ENCODE results near the gene AKAP8L. TPM values are rescaled to one million over a fixed set of nuclear protein-coding genes. Genes with fewer than 3 reads are reported as not detected.

The AKAP8L gene
- total RNA-seq, 1 donor from 2014 or later = 53.5 TPM

- peak; percentile 66 for DNase-seq (ENCODE audit: low read depth, low spot score)
Observed at GRCh38 chr19:15432629-15433518, 14.1 kb upstream of the AKAP8L start.

- no peak for DNase-seq (ENCODE audit: low read depth, low spot score)
Observed at GRCh38 chr19:15432018-15432494, 13.3 kb upstream of the AKAP8L start.

- DNase-seq (ENCODE audit: low read depth, low spot score) = no peak
Observed at GRCh38 chr19:15431396-15432017, 12.7 kb upstream of the AKAP8L start.

- no peak for DNase-seq (ENCODE audit: low read depth, low spot score)
Observed at GRCh38 chr19:15430526-15431120, 11.8 kb upstream of the AKAP8L start.

GRCh38 chr19:15429825-15430467 is 11.2 kb upstream of the AKAP8L start:
- no peak for DNase-seq (ENCODE audit: low read depth, low spot score)

GRCh38 chr19:15428956-15429824 is 10.4 kb upstream of the AKAP8L start:
- no peak for DNase-seq (ENCODE audit: low read depth, low spot score)

GRCh38 chr19:15427991-15428471 is 9.2 kb upstream of the AKAP8L start:
- DNase-seq (ENCODE audit: low read depth, low spot score) = no peak

- DNase-seq (ENCODE audit: low read depth, low spot score) = no peak
Observed at GRCh38 chr19:15427350-15427700, 8.5 kb upstream of the AKAP8L start.

GRCh38 chr19:15426485-15427349 is 7.9 kb upstream of the AKAP8L start:
- no peak for DNase-seq (ENCODE audit: low read depth, low spot score)

GRCh38 chr19:15425321-15425950 is 6.6 kb upstream of the AKAP8L start:
- no peak for DNase-seq (ENCODE audit: low read depth, low spot score)

GRCh38 chr19:15424692-15425272 is 6.0 kb upstream of the AKAP8L start:
- DNase-seq (ENCODE audit: low read depth, low spot score) = no peak

GRCh38 chr19:15424121-15424520 is 5.3 kb upstream of the AKAP8L start:
- no peak for DNase-seq (ENCODE audit: low read depth, low spot score)

GRCh38 chr19:15423130-15423529 is 4.3 kb upstream of the AKAP8L start:
- DNase-seq (ENCODE audit: low read depth, low spot score) = no peak

- DNase-seq (ENCODE audit: low read depth, low spot score) = no peak
Observed at GRCh38 chr19:15422296-15423075, 3.7 kb upstream of the AKAP8L start.

- no peak for DNase-seq (ENCODE audit: low read depth, low spot score)
Observed at GRCh38 chr19:15421721-15422260, 3.0 kb upstream of the AKAP8L start.

GRCh38 chr19:15421136-15421695 is 2.4 kb upstream of the AKAP8L start:
- DNase-seq (ENCODE audit: low read depth, low spot score) = no peak

- DNase-seq (ENCODE audit: low read depth, low spot score) = no peak
Observed at GRCh38 chr19:15419413-15420025, 731 bp upstream of the AKAP8L start.
